Measurements from ENCODE around the gene C14orf132.
"Not testable (repeated sequence)": the region's sequence is repeated elsewhere in the genome, so short reads cannot be mapped to it uniquely, and the experiment has no call there.

Gene C14orf132

GRCh38 chr14:96060186-96060933, 21.2 kb downstream of the C14orf132 start:
- no peak for DNase-seq

- DNase-seq, result no peak
Measured at GRCh38 chr14:96062010-96062409, 22.8 kb downstream of the C14orf132 start.

- no peak for DNase-seq
Measured at GRCh38 chr14:96062506-96062905, 23.3 kb downstream of the C14orf132 start.

- DNase-seq, result no peak
Measured at GRCh38 chr14:96064866-96065265, 25.7 kb downstream of the C14orf132 start.

GRCh38 chr14:96065661-96066459, 26.7 kb downstream of the C14orf132 start:
- DNase-seq, result no peak

- no peak for DNase-seq
Measured at GRCh38 chr14:96066976-96067375, 27.8 kb downstream of the C14orf132 start.

GRCh38 chr14:96067985-96068930, 29.1 kb downstream of the C14orf132 start:
- DNase-seq, result no peak

GRCh38 chr14:96069421-96069820, 30.3 kb downstream of the C14orf132 start:
- DNase-seq, result no peak

- no peak for DNase-seq
Measured at GRCh38 chr14:96071561-96071960, 32.4 kb downstream of the C14orf132 start.

- no peak for DNase-seq
Measured at GRCh38 chr14:96072076-96072475, 32.9 kb downstream of the C14orf132 start.

- DNase-seq, result no peak
Measured at GRCh38 chr14:96072746-96073145, 33.6 kb downstream of the C14orf132 start.

- not testable (repeated sequence) for DNase-seq
Measured at GRCh38 chr14:96073260-96074039, 34.3 kb downstream of the C14orf132 start.

- no peak for DNase-seq
Measured at GRCh38 chr14:96077983-96078624, 38.9 kb downstream of the C14orf132 start.

GRCh38 chr14:96078625-96079016, 39.5 kb downstream of the C14orf132 start:
- DNase-seq, result no peak

- no peak for DNase-seq
Measured at GRCh38 chr14:96079066-96079465, 39.9 kb downstream of the C14orf132 start.

- no peak for DNase-seq
Measured at GRCh38 chr14:96080571-96080970, 41.4 kb downstream of the C14orf132 start.

- no peak for DNase-seq
Measured at GRCh38 chr14:96081224-96081623, 42.1 kb downstream of the C14orf132 start.

GRCh38 chr14:96081767-96082400, 42.7 kb downstream of the C14orf132 start:
- no peak for DNase-seq

- DNase-seq, result no peak
Measured at GRCh38 chr14:96082420-96083300, 43.5 kb downstream of the C14orf132 start.

GRCh38 chr14:96083667-96084320, 44.6 kb downstream of the C14orf132 start:
- DNase-seq, result no peak
